ENCODE data around the gene MALRD1. TPM values are rescaled to one million over a fixed set of nuclear protein-coding genes. Genes with fewer than 3 reads are reported as not detected.

The MALRD1 gene
- total and polyA plus RNA-seq, 2 of the 8 experiments (the other 6 are each of a cell fraction or from before 2014, with no cell fraction given), result 0.32 to 0.35 TPM

GRCh38 chr10:19518632-19519031 lies 470.0 kb downstream of the MALRD1 start:
- CTCF ChIA-PET (ENCODE audit: partially characterized antibody), result no interaction called here
- TF ChIP-seq BACH1 (IDR thresholded peaks at IDR 0.05; ENCODE audit: low read length) (no peak), RAD21 (IDR thresholded peaks at IDR 0.05 in 1 of 2, conservative IDR thresholded peaks at IDR 0.05 in 1 of 2; ENCODE audit: low read depth in 2 of 2, low read length in 2 of 2) (no peak), NANOG (IDR thresholded peaks at IDR 0.05; ENCODE audit: insufficient read depth, low read depth, low read length, poor library complexity, severe bottlenecking) (no peak), TEAD4 (IDR thresholded peaks at IDR 0.05; ENCODE audit: low read depth, low read length) (no peak), GTF2F1 (IDR thresholded peaks at IDR 0.05; ENCODE audit: borderline replicate concordance, low read depth, low read length) (no peak), E2F6 (IDR thresholded peaks at IDR 0.05) (no peak), CEBPB (IDR thresholded peaks at IDR 0.05; ENCODE audit: low read depth, low read length) (no peak)

More at GRCh38 chr10:19518632-19519031, 470.0 kb downstream of the MALRD1 start:
- Histone ChIP-seq H4K5ac (ENCODE audit: insufficient read length, low read depth, low read length) (no peak overlapping the region), H3K4ac (replicated peaks; ENCODE audit: insufficient read length, low read depth, low read length) (no peak overlapping the region), H4K8ac (ENCODE audit: extremely low read depth, insufficient read depth, low read length) (no peak overlapping the region), H2AK5ac (ENCODE audit: low read depth, low read length) (no peak overlapping the region), H2BK120ac (replicated peaks; ENCODE audit: low read depth, low read length) (no peak overlapping the region), H2BK5ac (ENCODE audit: low read depth, low read length) (no peak overlapping the region), H3K56ac (replicated peaks; ENCODE audit: insufficient read length, low read depth, low read length) (no peak overlapping the region), H3K79me1 (ENCODE audit: low read depth, low read length) (no peaks in the 10 kb centered on the region), H3K4me2 (ENCODE audit: insufficient read depth in 1 of 2, low read depth in 2 of 2, low read length in 2 of 2) (no peak overlapping the region), H2BK15ac (ENCODE audit: low read length) (no peak overlapping the region), H3K4me3 (ENCODE audit: extremely low read depth in 1 of 4, insufficient read depth in 2 of 4, low read depth in 3 of 4, low read length in 4 of 4) (no peak overlapping the region), H3K4me1 (replicated peaks in 1 of 4; ENCODE audit: control insufficient read depth in 3 of 4, insufficient read depth in 4 of 4, low read length in 3 of 4) (no peaks in the 10 kb centered on the region), H3K36me3 (ENCODE audit: control insufficient read depth in 2 of 4, insufficient read depth in 4 of 4, low read length in 3 of 4) (no peaks in the 10 kb centered on the region), H2BK12ac (ENCODE audit: low read depth, low read length) (no peak overlapping the region), H3K27ac (ENCODE audit: low read depth, low read length) (no peak overlapping the region), H3K79me2 (ENCODE audit: control insufficient read depth in 1 of 2, insufficient read depth in 2 of 2, low read length in 2 of 2) (no peaks in the 10 kb centered on the region), H3K18ac (ENCODE audit: extremely low read depth, low read length) (no peak overlapping the region), H3K23ac (ENCODE audit: insufficient read length) (no peak overlapping the region), H2BK20ac (ENCODE audit: low read length) (no peak overlapping the region), H4K91ac (replicated peaks; ENCODE audit: insufficient read length, low read length) (no peak overlapping the region), H3K14ac (ENCODE audit: insufficient read length) (no peak overlapping the region), H4K20me1 (replicated peaks in 1 of 2; ENCODE audit: control insufficient read depth in 1 of 2, insufficient read depth in 2 of 2, low read length in 2 of 2) (no peaks in the 10 kb centered on the region), H3K9ac (replicated peaks in 1 of 4; ENCODE audit: extremely low read depth in 1 of 4, low read depth in 3 of 4, low read length in 3 of 4) (no peak overlapping the region), H3K27me3 (replicated peaks in 1 of 4; ENCODE audit: control insufficient read depth in 3 of 4, extremely low read depth in 1 of 4, insufficient read depth in 3 of 4, low read length in 3 of 4) (no peaks in the 10 kb centered on the region), H3K23me2 (ENCODE audit: low read depth, low read length) (no peaks in the 10 kb centered on the region), H2AFZ (ENCODE audit: low read length) (no peak overlapping the region), H3K9me3 (ENCODE audit: insufficient read depth in 2 of 2, low read depth in 1 of 2, low read length in 1 of 2) (peaks cover 0 to 3% of the 10 kb centered on the region in 2 experiments; a peak in 2 of 4 replicates)
- no peak for DNase-seq (ENCODE audit: low read depth in 1 of 2, low spot score in 2 of 2)
- POLR2A ChIA-PET (ENCODE audit: partially characterized antibody), result no interaction called here
- 69% methylated on average over 1 of the region's 1 CpG; no CpG with 5 or more reads in 1 of the 2 experiments for WGBS, 2 experiments (ENCODE audit: extremely low coverage in 1 of 2, insufficient coverage in 1 of 2, insufficient read length in 1 of 2, insufficient replicate concordance in 2 of 2, low coverage in 1 of 2, low lambda C conversion rate in 2 of 2, missing lambda C conversion rate in 1 of 2)
- FAIRE-seq, result no peak
